CD8-positive, alpha-beta memory T cell (primary cell): Measurements from ENCODE around the gene BNC2. TPM values are rescaled to one million over a fixed set of nuclear protein-coding genes. Genes with fewer than 3 reads are reported as not detected.
A peak's percentile ranks its signal among the peaks of the same experiment; 100 is the strongest.
"Not testable (repeated sequence)": the region's sequence is repeated elsewhere in the genome, so short reads cannot be mapped to it uniquely, and the experiment has no call there.

Experiments used
- CTCF ChIA-PET: fragments of 350-600 bp; sonication (Branson Sonifier 250); formaldehyde crosslinking; loops from one replicate; lab custom pipeline; 2021; ENCODE audit warnings: antibody characterized with exemption; lab: Charles Lee
- POLR2A ChIA-PET: fragments of 350-600 bp; sonication (Branson Sonifier 250); formaldehyde crosslinking; loops from one replicate; lab custom pipeline; 2021; ENCODE audit warnings: antibody characterized with exemption; lab: Charles Lee
- DNase-seq, 5 donors: peaks; one replicate each; pipeline versions ENCODE4 v3.0.0 to v3.0.0-alpha.2; 2020 to 2022; ENCODE audit warnings: mixed read lengths in 1 of 5
- H3K27ac ChIP-seq: one replicate; pipeline ENCODE4 v1.7.0; 2013; ENCODE audit warnings: low read depth, mild to moderate bottlenecking, low read length, moderate library complexity
- H3K27me3 ChIP-seq: 2 replicates; pipeline ENCODE4 v1.7.0; 2013; ENCODE audit warnings: low read length, mild to moderate bottlenecking; ENCODE audit not compliant: insufficient read depth, poor library complexity, severe bottlenecking
- H3K36me3 ChIP-seq: 2 replicates; pipeline ENCODE4 v1.7.0; 2013; ENCODE audit warnings: mild to moderate bottlenecking, low read length, moderate library complexity; ENCODE audit not compliant: insufficient read depth
- H3K4me1 ChIP-seq: 2 replicates; pipeline ENCODE4 v1.7.0; 2013; ENCODE audit warnings: mild to moderate bottlenecking, low read length, moderate library complexity; ENCODE audit not compliant: insufficient read depth
- H3K4me3 ChIP-seq: 2 replicates; pipeline ENCODE4 v1.7.0; 2013; ENCODE audit warnings: mild to moderate bottlenecking, low read length
- H3K9me3 ChIP-seq: 2 replicates; pipeline ENCODE4 v1.7.0; 2013; ENCODE audit warnings: mild to moderate bottlenecking, low read length
- H3K27ac Mint-ChIP-seq, 8 donors: one replicate each; pipeline ENCODE4 v1.8.0; 2020 to 2021; ENCODE audit warnings: mixed read lengths in 8 of 8, mild to moderate bottlenecking in 6 of 8, inconsistent platforms in 3 of 8, moderate library complexity in 3 of 8
- H3K27me3 Mint-ChIP-seq, 2 donors: one replicate each; pipeline ENCODE4 v1.8.0; 2020 to 2021; ENCODE audit warnings: mixed read lengths in 2 of 2, mild to moderate bottlenecking in 1 of 2, moderate library complexity in 1 of 2
- H3K36me3 Mint-ChIP-seq, 3 donors: one replicate each; pipeline ENCODE4 v1.8.0; 2020 to 2021; ENCODE audit warnings: mixed read lengths in 3 of 3, inconsistent platforms in 1 of 3, mild to moderate bottlenecking in 1 of 3
- H3K4me1 Mint-ChIP-seq, 3 donors: one replicate each; pipeline ENCODE4 v1.8.0; 2020 to 2021; ENCODE audit warnings: mixed read lengths in 3 of 3, inconsistent platforms in 1 of 3, mild to moderate bottlenecking in 1 of 3
- H3K4me3 Mint-ChIP-seq, 7 donors: one replicate each; pipeline ENCODE4 v1.8.0; 2020 to 2021; ENCODE audit warnings: mixed read lengths in 7 of 7, mild to moderate bottlenecking in 6 of 7, moderate library complexity in 4 of 7, inconsistent platforms in 2 of 7
- H3K9me3 Mint-ChIP-seq, 5 donors: one replicate each; pipeline ENCODE4 v1.8.0; 2020 to 2022; ENCODE audit warnings: mixed read lengths in 5 of 5, mild to moderate bottlenecking in 3 of 5, moderate library complexity in 2 of 5, inconsistent platforms in 1 of 5
- polyA plus RNA-seq: library from polyadenylated mRNA; unstranded; fragments of 300-500 nt; fragmentation: Illumina TruSeq; gene quantifications from one replicate; pipeline ENCODE4 v1.2.3, GENCODE V29; 2021
- total RNA-seq, 2 experiments: library from RNA; stranded (reverse); gene quantifications; one replicate each; pipeline ENCODE4 v1.2.3, GENCODE V29; 2021

Gene BNC2, protein sequence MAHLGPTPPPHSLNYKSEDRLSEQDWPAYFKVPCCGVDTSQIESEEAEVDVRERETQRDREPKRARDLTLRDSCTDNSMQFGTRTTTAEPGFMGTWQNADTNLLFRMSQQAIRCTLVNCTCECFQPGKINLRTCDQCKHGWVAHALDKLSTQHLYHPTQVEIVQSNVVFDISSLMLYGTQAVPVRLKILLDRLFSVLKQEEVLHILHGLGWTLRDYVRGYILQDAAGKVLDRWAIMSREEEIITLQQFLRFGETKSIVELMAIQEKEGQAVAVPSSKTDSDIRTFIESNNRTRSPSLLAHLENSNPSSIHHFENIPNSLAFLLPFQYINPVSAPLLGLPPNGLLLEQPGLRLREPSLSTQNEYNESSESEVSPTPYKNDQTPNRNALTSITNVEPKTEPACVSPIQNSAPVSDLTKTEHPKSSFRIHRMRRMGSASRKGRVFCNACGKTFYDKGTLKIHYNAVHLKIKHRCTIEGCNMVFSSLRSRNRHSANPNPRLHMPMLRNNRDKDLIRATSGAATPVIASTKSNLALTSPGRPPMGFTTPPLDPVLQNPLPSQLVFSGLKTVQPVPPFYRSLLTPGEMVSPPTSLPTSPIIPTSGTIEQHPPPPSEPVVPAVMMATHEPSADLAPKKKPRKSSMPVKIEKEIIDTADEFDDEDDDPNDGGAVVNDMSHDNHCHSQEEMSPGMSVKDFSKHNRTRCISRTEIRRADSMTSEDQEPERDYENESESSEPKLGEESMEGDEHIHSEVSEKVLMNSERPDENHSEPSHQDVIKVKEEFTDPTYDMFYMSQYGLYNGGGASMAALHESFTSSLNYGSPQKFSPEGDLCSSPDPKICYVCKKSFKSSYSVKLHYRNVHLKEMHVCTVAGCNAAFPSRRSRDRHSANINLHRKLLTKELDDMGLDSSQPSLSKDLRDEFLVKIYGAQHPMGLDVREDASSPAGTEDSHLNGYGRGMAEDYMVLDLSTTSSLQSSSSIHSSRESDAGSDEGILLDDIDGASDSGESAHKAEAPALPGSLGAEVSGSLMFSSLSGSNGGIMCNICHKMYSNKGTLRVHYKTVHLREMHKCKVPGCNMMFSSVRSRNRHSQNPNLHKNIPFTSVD
- total RNA-seq (under 1 TPM in 1 of 2 experiments, not detected in 1; 0.18 TPM), polyA plus RNA-seq (not detected)

DNA sequence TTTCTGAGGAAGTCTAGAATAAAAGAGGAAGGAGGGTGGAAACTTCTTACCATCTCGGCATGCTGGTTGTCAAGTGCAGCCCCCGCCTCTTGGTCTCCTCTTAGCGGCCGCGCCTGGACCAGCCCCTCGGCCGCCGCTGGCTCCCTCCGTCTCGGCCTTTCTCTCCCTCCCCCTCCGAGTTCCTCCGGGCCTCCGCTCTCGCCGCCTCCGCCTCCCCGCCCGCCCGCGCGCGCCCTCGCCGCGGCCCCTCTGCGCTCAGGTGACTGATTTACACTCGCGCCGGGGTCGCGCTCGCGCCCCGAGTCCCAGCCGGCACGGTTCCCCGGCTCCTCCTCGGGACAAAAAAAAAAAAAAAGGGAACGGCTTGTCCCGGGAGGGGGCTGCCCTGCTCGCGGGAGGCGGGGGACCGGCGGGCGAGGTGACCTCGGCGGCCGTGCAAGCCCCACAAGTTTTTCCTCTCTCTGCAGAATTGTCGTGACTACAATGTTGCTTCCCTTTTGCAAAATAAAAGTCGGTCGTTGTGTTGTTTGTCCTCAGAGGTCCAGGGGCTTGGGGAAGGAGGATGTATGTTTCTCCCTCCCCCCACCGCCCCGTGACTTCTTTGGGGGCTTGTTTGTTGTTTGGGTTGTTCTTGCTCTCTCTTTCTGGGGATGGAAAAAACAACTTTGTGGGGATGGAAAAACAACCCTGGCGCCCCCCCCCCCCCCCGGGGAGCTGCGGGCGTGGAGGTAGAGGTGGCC is at the start of gene BNC2:
Gene BNC2, minus strand, starts transcription at position 75 of the 740 bp plus-strand sequence. Its CDS starts 22 bp downstream, at position 53.
- Histone ChIP-seq H3K36me3 (no peaks in the 10 kb centered on the region), H3K9me3 (no peaks in the 10 kb centered on the region), H3K4me1 (no peaks in the 10 kb centered on the region), H3K27ac (no peak within 1 kb of the TSS), H3K4me3 (no peak within 1 kb of the TSS), H3K27me3 (no peaks in the 10 kb centered on the region)
- Mint-ChIP-seq H3K36me3 (no peaks in the 10 kb centered on the region), H3K27me3 (peaks cover 20 to 37% of the 10 kb centered on the region in 2 donors), H3K27ac (peak within 1 kb of the TSS in 2 of 8 donors; percentile 9 to 47), H3K9me3 (peaks cover 0 to 9% (median 0%) of the 10 kb centered on the region in 5 donors), H3K4me1 (peaks cover 0 to 5% (median 2%) of the 10 kb centered on the region in 3 donors), H3K4me3 (peak within 1 kb of the TSS in 4 of 7 donors; percentile 66 to 88 (median 68))
- ChIA-PET CTCF (no interaction called here), POLR2A (no interaction called here)
- DNase-seq, result no peak

DNA sequence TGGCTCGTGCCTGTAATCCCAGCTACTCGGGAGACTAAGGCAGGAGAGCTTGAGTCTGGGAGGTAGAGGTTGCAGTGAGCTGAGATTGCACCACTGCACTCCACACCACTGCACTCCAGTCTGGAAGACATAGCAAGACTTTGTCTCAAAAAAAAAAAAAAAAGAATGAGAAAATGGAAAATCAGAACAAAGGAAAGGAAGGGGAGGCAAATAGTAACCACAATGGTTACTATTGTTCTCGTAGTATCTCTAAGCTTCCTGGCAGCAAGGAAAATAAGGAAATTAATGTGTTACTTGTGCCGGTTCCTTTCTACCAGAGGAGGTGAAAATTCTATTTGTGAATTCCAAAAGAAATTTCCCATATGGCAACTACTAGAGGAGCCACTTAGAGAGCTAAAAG is 48.5 kb upstream of the BNC2 start:
- Histone ChIP-seq H3K9me3 (no peaks in the 10 kb centered on the region), H3K27ac (no peak overlapping the region), H3K36me3 (no peaks in the 10 kb centered on the region), H3K4me1 (no peaks in the 10 kb centered on the region), H3K4me3 (no peak overlapping the region), H3K27me3 (no peaks in the 10 kb centered on the region)
- H3K4me3 Mint-ChIP-seq, result no peak overlapping the region
- peaks cover 6 to 28% (median 17%) of the 10 kb centered on the region in 5 donors for H3K9me3 Mint-ChIP-seq
- ChIA-PET POLR2A (no interaction called here), CTCF (no interaction called here)
- no peaks in the 10 kb centered on the region for H3K27me3 Mint-ChIP-seq
- no peak for DNase-seq
- no peaks in the 10 kb centered on the region for H3K4me1 Mint-ChIP-seq
- H3K27ac Mint-ChIP-seq, result no peak overlapping the region
- no peaks in the 10 kb centered on the region for H3K36me3 Mint-ChIP-seq

DNA sequence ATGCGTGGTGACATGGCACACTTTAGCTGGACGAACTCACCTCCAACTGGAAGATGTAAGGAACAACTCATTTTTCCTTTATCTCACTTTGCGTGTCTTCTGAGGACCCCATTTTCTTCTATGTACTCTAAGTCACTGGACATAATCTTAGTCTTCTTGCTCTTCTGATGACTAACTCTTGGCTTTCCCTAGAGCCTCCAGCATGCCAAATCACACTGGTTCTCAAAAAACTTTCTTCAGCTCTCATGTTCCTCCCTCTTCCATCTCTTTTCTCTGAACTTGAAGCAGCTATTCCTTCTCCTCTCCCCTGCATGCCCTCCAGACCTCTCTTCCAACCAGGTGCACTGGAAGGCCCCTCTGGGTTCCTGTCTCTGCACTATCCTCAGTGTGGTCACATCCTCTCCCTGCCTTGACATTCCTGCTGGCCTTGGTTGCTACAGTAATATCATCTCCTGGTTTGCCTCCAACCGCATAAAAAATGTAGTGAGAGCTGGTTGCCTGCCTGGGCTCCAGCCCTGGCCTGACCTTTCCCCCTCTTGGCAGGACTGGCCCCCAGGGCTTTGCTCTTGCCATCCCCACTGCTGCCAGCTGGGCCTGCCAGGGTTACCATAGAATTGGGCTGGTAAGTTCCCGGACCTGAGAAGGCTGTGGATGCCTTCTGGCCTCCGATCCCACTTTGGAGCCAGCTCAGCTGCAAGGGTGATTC is 44.8 kb upstream of the BNC2 start:
- CTCF ChIA-PET, result no interaction called here
- Mint-ChIP-seq H3K27me3 (no peaks in the 10 kb centered on the region), H3K4me1 (no peaks in the 10 kb centered on the region), H3K36me3 (no peaks in the 10 kb centered on the region), H3K4me3 (no peak overlapping the region), H3K9me3 (peaks cover 6 to 25% (median 12%) of the 10 kb centered on the region in 5 donors), H3K27ac (no peak overlapping the region)
- Histone ChIP-seq H3K9me3 (no peaks in the 10 kb centered on the region), H3K27ac (no peak overlapping the region), H3K36me3 (no peaks in the 10 kb centered on the region), H3K4me1 (no peaks in the 10 kb centered on the region), H3K27me3 (no peaks in the 10 kb centered on the region), H3K4me3 (no peak overlapping the region)
- POLR2A ChIA-PET, result no interaction called here
- no peak for DNase-seq

DNA sequence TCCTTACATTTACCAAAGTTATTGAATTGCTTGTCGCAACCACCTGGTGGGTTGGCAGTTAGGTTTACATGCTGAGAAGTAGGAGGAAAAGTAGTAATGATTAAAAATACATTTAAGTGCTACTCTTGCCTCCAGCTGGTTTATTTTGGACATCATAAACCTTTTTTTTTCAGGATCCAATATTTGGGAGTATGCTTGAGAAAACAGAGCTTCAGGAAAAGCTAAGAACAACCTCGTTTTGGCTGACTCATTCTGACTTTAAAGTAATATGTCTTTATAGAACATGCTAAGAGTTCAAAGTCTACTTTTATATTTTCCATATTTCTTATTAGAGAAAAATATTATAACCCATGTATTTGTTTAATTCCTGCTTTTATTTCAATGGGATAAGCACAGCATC is 41.7 kb upstream of the BNC2 start:
- CTCF ChIA-PET, result no interaction called here
- no peak overlapping the region for H3K4me3 Mint-ChIP-seq
- H3K36me3 ChIP-seq, result no peaks in the 10 kb centered on the region
- H3K4me1 ChIP-seq, result no peaks in the 10 kb centered on the region
- peaks cover 0 to 1% (median 0%) of the 10 kb centered on the region in 3 donors for H3K36me3 Mint-ChIP-seq
- DNase-seq, result no peak
- H3K9me3 ChIP-seq, result no peaks in the 10 kb centered on the region
- no peaks in the 10 kb centered on the region for H3K4me1 Mint-ChIP-seq
- no peaks in the 10 kb centered on the region for H3K27me3 ChIP-seq
- peaks cover 5 to 10% (median 8%) of the 10 kb centered on the region in 5 donors for H3K9me3 Mint-ChIP-seq
- POLR2A ChIA-PET, result no interaction called here
- H3K27ac ChIP-seq, result no peak overlapping the region
- no peaks in the 10 kb centered on the region for H3K27me3 Mint-ChIP-seq
- no peak overlapping the region for H3K27ac Mint-ChIP-seq
- no peak overlapping the region for H3K4me3 ChIP-seq

DNA sequence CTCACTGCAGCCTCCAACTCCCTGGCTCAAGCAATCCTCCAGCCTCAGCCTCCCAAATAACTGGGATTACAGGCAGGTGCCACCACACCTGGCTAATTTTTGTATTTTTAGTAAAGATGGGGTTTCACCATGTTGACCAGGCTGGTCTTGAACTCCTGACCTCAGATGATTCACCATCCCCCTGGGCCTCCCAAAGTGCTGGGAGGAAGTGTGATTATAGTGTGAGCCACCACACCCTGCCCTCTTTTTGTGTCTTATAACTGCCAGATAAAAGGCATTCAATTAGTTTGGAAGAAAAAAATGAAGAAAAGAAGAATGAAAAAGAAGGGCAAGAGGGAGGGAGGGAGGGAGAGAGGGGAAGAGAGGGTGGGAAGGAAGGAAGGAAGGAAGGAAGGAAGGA is 37.7 kb upstream of the BNC2 start:
- H3K9me3 Mint-ChIP-seq, H3K4me3 Mint-ChIP-seq, H3K4me3 ChIP-seq, DNase-seq, H3K27me3 ChIP-seq, CTCF ChIA-PET, H3K9me3 ChIP-seq, H3K4me1 ChIP-seq, H3K27me3 Mint-ChIP-seq, H3K27ac Mint-ChIP-seq, H3K27ac ChIP-seq, POLR2A ChIA-PET, H3K4me1 Mint-ChIP-seq, H3K36me3 Mint-ChIP-seq, H3K36me3 ChIP-seq: not testable (repeated sequence)

DNA sequence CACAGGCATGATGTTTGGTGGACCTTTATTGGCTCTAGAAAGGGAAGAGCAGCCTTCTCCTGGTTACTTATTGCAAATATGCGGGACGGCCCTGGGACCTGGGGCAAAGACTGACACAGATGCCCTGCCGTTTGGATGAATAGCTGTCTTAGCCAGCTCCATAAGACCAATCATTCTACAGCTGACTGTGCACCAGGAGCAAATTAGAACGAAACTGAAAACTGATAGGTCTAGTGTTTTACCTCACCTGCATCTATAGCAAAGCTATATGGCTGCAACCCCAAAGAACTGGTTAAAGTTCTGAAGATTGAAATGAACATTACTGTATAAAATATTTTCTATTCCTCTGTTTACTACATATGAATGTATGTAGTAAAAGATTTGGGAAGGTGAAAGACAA is 34.2 kb upstream of the BNC2 start:
- POLR2A ChIA-PET, result no interaction called here
- H3K4me3 ChIP-seq, result no peak overlapping the region
- DNase-seq, result no peak
- Mint-ChIP-seq H3K27ac (no peak overlapping the region), H3K4me3 (no peak overlapping the region), H3K36me3 (peaks cover 0 to 4% (median under 1%) of the 10 kb centered on the region in 3 donors), H3K27me3 (no peaks in the 10 kb centered on the region), H3K4me1 (no peaks in the 10 kb centered on the region), H3K9me3 (peaks cover 2 to 13% (median 4%) of the 10 kb centered on the region in 5 donors)
- H3K36me3 ChIP-seq, result no peaks in the 10 kb centered on the region
- no peak overlapping the region for H3K27ac ChIP-seq
- CTCF ChIA-PET, result no interaction called here
- no peaks in the 10 kb centered on the region for H3K9me3 ChIP-seq
- H3K4me1 ChIP-seq, result no peaks in the 10 kb centered on the region
- no peaks in the 10 kb centered on the region for H3K27me3 ChIP-seq

DNA sequence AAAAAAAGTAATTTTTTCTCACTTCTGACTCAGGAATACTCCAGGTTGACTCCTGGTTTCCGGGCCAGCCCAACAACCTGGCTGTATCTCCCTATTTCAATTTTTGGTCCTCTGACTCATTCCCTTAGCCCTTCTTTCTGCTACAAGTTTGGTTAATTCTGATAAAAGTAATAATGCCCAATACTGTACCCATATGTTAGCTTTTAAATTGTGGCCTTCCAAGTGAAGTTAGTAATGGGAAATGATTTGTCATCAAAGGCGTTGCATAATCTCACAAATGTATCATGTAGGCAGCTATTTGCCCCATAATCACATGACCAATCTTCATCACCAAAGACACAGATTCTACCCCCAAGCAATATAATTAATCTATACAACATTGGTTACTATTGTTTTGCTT is 31.1 kb upstream of the BNC2 start:
- Mint-ChIP-seq H3K36me3 (peaks cover 0 to 4% (median 0%) of the 10 kb centered on the region in 3 donors), H3K9me3 (peaks cover 2 to 13% (median 6%) of the 10 kb centered on the region in 5 donors), H3K27ac (no peak overlapping the region), H3K4me3 (no peak overlapping the region), H3K27me3 (no peaks in the 10 kb centered on the region), H3K4me1 (no peaks in the 10 kb centered on the region)
- Histone ChIP-seq H3K9me3 (no peaks in the 10 kb centered on the region), H3K4me3 (no peak overlapping the region), H3K36me3 (no peaks in the 10 kb centered on the region), H3K27me3 (no peaks in the 10 kb centered on the region), H3K4me1 (no peaks in the 10 kb centered on the region), H3K27ac (no peak overlapping the region)
- ChIA-PET POLR2A (no interaction called here), CTCF (no interaction called here)
- DNase-seq, result no peak
